ENCODE measurements around the gene C11orf24. TPM values are rescaled to one million over a fixed set of nuclear protein-coding genes. Genes with fewer than 3 reads are reported as not detected.
A peak's percentile ranks its signal among the peaks of the same experiment; 100 is the strongest.

Gene C11orf24
- total RNA-seq, 2 donors from 2014 or later = 55.3 to 66.6 TPM

DNA sequence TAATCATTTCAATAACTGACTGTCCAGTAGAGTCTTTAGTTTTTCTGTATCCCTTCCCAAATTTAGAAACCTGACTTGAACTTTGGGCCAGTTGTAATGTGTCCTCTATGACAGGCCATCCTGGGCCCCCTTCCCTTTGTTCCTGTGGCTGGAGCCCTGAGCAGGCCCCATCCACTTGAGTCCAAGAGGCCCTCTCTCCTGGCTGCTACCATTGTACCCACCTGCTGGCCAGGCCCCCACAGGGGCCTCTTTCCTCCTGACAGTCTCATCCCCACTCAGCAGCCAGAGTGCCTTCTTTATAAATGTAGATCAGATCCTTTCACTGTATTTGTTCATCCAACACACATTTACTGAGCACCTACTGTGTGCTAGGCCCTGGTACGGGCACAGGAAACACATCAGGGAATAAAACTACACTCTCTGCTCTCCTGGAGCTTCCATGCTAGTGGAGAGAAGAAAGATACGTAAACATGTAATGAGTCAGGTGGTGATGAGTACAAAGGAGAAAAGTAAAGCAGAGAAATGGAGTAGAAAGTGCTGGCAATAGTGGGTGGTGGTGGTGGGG, 37.9 kb upstream of the C11orf24 start:
- peaks cover 1% of the 10 kb centered on the region for H3K4me1 ChIP-seq
- no peak overlapping the region for H3K27ac ChIP-seq
- no peaks in the 10 kb centered on the region for H3K9me3 ChIP-seq
- TF ChIP-seq, protein P1, sequence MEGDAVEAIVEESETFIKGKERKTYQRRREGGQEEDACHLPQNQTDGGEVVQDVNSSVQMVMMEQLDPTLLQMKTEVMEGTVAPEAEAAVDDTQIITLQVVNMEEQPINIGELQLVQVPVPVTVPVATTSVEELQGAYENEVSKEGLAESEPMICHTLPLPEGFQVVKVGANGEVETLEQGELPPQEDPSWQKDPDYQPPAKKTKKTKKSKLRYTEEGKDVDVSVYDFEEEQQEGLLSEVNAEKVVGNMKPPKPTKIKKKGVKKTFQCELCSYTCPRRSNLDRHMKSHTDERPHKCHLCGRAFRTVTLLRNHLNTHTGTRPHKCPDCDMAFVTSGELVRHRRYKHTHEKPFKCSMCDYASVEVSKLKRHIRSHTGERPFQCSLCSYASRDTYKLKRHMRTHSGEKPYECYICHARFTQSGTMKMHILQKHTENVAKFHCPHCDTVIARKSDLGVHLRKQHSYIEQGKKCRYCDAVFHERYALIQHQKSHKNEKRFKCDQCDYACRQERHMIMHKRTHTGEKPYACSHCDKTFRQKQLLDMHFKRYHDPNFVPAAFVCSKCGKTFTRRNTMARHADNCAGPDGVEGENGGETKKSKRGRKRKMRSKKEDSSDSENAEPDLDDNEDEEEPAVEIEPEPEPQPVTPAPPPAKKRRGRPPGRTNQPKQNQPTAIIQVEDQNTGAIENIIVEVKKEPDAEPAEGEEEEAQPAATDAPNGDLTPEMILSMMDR (IDR thresholded peaks at IDR 0.05) = no peak
- H3K27me3 ChIP-seq = no peaks in the 10 kb centered on the region
- H3K9ac ChIP-seq (ENCODE audit: low read depth in 2 of 2, low read length in 2 of 2) = no peak overlapping the region
- H3K4me3 ChIP-seq = no peak overlapping the region
- intact Hi-C loops (cut with DNase I) = loop anchor here (10.0 kb wide), 1 partner anchor 75 kb away; no protein-coding TSS in a partner anchor
- no peak for DNase-seq
- no peaks in the 10 kb centered on the region for H3K36me3 ChIP-seq

DNA sequence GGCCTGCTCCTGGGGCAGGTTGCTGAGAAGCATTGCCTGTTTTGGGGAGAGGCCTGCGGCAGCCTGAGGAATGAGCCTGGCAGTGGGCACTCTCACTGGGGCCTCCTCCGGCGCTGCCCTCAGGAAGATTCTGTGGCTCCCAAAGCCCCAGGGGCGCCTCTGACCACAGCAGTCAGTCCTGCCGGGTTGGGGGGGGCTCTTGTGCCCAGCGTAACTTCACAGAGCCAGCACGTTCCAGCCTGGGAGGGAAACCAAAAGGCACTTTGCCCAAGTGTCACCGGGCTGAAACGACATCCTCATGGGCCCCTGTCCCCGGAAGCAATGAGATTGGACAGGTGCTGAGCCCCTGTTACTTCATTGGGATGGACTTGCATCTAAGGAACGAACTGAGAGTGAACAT, 36.3 kb upstream of the C11orf24 start:
- H3K27ac ChIP-seq = no peak overlapping the region
- TF ChIP-seq, protein P1 (IDR thresholded peaks at IDR 0.05) = no peak
- no peaks in the 10 kb centered on the region for H3K27me3 ChIP-seq
- intact Hi-C loops (cut with DNase I) = no loop called here
- H3K4me3 ChIP-seq = no peak overlapping the region
- no peaks in the 10 kb centered on the region for H3K9me3 ChIP-seq
- DNase-seq = no peak
- no peak overlapping the region for H3K9ac ChIP-seq (ENCODE audit: low read depth in 2 of 2, low read length in 2 of 2)
- no peaks in the 10 kb centered on the region for H3K36me3 ChIP-seq
- H3K4me1 ChIP-seq = peaks cover 4% of the 10 kb centered on the region

DNA sequence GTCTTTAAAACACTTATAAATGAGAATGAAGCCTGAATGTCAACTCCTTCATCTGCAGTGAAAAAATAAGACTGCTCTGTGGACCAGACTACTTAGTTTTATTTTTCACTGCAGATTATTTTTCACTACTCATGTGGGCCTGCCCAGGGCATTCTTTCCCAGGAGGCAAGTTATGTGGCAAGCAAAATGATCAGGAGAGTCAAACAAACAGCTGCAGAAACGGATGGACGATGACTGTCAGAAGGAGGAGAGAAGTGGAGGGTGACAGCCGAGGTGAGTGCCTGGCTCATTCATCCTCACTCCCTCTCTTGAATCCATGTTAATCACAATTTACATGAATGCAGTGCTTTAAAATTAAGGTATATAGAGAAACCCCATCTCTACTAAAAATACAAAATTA, 34.9 kb upstream of the C11orf24 start:
- Histone ChIP-seq H3K27me3 (no peaks in the 10 kb centered on the region), H3K4me3 (no peak overlapping the region), H3K9ac (ENCODE audit: low read depth in 2 of 2, low read length in 2 of 2) (no peak overlapping the region), H3K36me3 (no peaks in the 10 kb centered on the region), H3K9me3 (no peaks in the 10 kb centered on the region), H3K4me1 (peaks cover 7% of the 10 kb centered on the region), H3K27ac (no peak overlapping the region)
- intact Hi-C loops (cut with DNase I) = no loop called here
- DNase-seq = no peak
- TF ChIP-seq, protein P1 (IDR thresholded peaks at IDR 0.05) = no peak

DNA sequence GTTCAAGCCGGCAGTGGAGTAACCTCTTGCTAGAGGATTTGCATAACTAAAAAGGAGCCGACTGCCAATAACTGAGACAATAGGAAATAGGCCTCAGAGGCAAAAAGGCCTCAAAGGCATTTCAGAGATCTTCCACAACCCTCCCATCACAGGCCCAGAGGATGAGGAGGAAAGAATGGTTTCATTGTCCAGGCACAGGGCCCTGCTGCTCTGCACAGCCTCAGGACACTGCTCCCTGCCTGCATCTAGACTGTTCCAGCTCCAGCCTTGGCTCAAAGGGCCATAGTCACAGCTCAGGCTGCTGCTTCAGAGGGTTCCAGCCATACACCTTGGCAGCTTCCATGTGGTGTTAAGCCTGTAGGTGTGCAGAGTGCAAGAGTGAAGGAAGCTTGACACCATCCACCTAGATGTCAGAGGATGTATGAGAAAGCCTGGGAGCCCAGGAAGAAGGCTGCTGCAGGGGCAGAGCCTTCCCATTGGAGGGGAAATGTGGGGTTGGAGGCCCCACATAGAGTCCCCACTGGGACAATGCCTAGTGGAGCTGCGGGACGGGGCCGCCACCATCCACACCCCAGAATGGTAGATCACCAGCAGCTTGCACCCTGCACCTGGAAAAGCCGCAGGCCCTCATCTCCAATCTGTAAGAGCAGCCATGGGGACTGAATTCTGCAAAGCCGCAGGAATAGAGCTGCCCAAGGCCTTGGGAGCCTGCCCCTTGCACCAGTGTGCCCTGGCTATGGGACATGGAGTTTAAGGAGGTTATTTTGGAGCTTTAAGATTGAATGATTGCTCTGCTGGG, 32.4 kb upstream of the C11orf24 start:
- Histone ChIP-seq H3K9ac (ENCODE audit: low read depth in 2 of 2, low read length in 2 of 2) (no peak overlapping the region), H3K9me3 (no peaks in the 10 kb centered on the region), H3K4me3 (no peak overlapping the region), H3K36me3 (no peaks in the 10 kb centered on the region), H3K27ac (no peak overlapping the region), H3K4me1 (peaks cover 7% of the 10 kb centered on the region), H3K27me3 (no peaks in the 10 kb centered on the region)
- no peak for DNase-seq
- TF ChIP-seq, protein P1 (IDR thresholded peaks at IDR 0.05) = no peak
- intact Hi-C loops (cut with DNase I) = no loop called here

DNA sequence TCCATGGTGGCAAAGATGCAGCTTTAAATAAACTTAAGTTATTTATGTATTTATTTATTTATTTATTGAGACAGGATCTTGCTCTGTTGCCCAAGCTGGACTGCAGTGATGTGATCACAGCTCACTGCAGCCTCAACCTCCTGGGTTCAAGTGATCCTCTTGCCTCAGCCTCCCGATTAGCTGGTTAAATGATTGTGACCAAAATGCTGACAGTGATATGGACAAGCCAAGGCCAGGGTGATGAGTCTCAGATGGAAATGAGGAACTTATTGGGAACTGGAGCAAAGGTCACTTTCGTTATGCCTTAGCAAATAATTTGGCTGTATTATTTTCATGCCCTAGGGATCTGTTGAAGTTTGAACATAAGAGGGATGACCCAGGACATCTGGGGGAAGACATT, 31.3 kb upstream of the C11orf24 start:
- TF ChIP-seq, protein P1 (IDR thresholded peaks at IDR 0.05) = no peak
- Histone ChIP-seq H3K36me3 (no peaks in the 10 kb centered on the region), H3K27ac (peak overlapping the region; percentile 50), H3K4me1 (peaks cover 12% of the 10 kb centered on the region), H3K9ac (ENCODE audit: low read depth in 2 of 2, low read length in 2 of 2) (no peak overlapping the region), H3K27me3 (no peaks in the 10 kb centered on the region), H3K9me3 (no peaks in the 10 kb centered on the region), H3K4me3 (no peak overlapping the region)
- DNase-seq = no peak
- intact Hi-C loops (cut with DNase I) = no loop called here

Measured in colonic mucosa (tissue), 4 donors.